IMR-90 (cell line): Measurements from ENCODE around the gene ROR2. TPM values are rescaled to one million over a fixed set of nuclear protein-coding genes. Genes with fewer than 3 reads are reported as not detected.

ENCODE experiments used
- ATAC-seq: fragments of 200-7000 bp; cut with Tn5 transposase; 2 replicates; pipeline ENCODE4 v1.9.1; 2020; ENCODE audit warnings: low read depth, mild to moderate bottlenecking, moderate library complexity
- BruUV-seq: library from RNA; stranded (reverse); fragments of 400-500 nt; replicated peaks from 2 replicates; lab custom pipeline; 2021; lab: Mats Ljungman, UMichigan
- CTCF ChIA-PET: fragments of 300-600 bp; formaldehyde crosslinking; extraction: SDS; loops from one replicate; lab custom pipeline; 2021; ENCODE audit warnings: antibody characterized with exemption; lab: Yijun Ruan, JAX
- POLR2A ChIA-PET: fragments of 300-600 bp; sonication (Branson Sonifier 250); formaldehyde crosslinking; loops from one replicate; lab custom pipeline; 2022; ENCODE audit warnings: antibody characterized with exemption; ENCODE audit not compliant: unreplicated experiment; lab: Charles Lee
- DNase-seq: peaks from one replicate; pipeline ENCODE4 v3.0.0; 2013
- H2AFZ ChIP-seq: replicated peaks from 2 replicates; pipeline ENCODE3; 2013; ENCODE audit warnings: low read length, mild to moderate bottlenecking; ENCODE audit not compliant: poor library complexity
- H2AK5ac ChIP-seq: 2 replicates; pipeline ENCODE4 v1.6.1; 2013; ENCODE audit warnings: low read depth, low read length, inconsistent platforms
- H2AK9ac ChIP-seq: replicated peaks from 2 replicates; pipeline ENCODE3; 2013; ENCODE audit warnings: mild to moderate bottlenecking, low read depth, low read length, moderate library complexity; ENCODE audit not compliant: poor library complexity
- H2BK120ac ChIP-seq: 2 replicates; pipeline ENCODE4 v1.6.1; 2013; ENCODE audit warnings: low read depth, low read length, inconsistent platforms
- H2BK15ac ChIP-seq: 3 replicates; pipeline ENCODE4 v1.6.1; 2013; ENCODE audit warnings: low read depth, low read length, inconsistent platforms
- H2BK20ac ChIP-seq: 2 replicates; pipeline ENCODE4 v1.6.1; 2013; ENCODE audit warnings: low read depth, mild to moderate bottlenecking, inconsistent platforms, low read length, moderate library complexity
- H2BK5ac ChIP-seq: 2 replicates; pipeline ENCODE4 v1.6.1; 2013; ENCODE audit warnings: mild to moderate bottlenecking, low read depth, low read length, inconsistent platforms; ENCODE audit not compliant: poor library complexity, severe bottlenecking
- H3K14ac ChIP-seq: replicated peaks from 2 replicates; pipeline ENCODE4 v1.6.1; 2013; ENCODE audit warnings: low read depth, low read length, inconsistent platforms
- H3K18ac ChIP-seq: 2 replicates; pipeline ENCODE4 v1.6.1; 2013; ENCODE audit warnings: low read depth, low read length, control low read depth
- H3K23ac ChIP-seq: 2 replicates; pipeline ENCODE4 v1.6.1; 2013; ENCODE audit warnings: low read depth, low read length, inconsistent platforms
- H3K27ac ChIP-seq: 2 replicates; pipeline ENCODE4 v1.5.1; 2013; ENCODE audit warnings: mild to moderate bottlenecking, control low read depth, low read length; ENCODE audit not compliant: insufficient read depth
- H3K27me3 ChIP-seq: 2 replicates; pipeline ENCODE4 v1.6.1; 2013; ENCODE audit warnings: low read length; ENCODE audit not compliant: control insufficient read depth, insufficient read depth
- H3K36me3 ChIP-seq: 2 replicates; pipeline ENCODE4 v1.6.1; 2013; ENCODE audit warnings: low read length, mixed read lengths; ENCODE audit not compliant: control insufficient read depth, insufficient read depth
- H3K4ac ChIP-seq: 2 replicates; pipeline ENCODE4 v1.6.1; 2013; ENCODE audit warnings: low read depth, low read length, inconsistent platforms
- H3K4me1 ChIP-seq: 2 replicates; pipeline ENCODE4 v1.6.1; 2013; ENCODE audit warnings: low read length, mixed read lengths; ENCODE audit not compliant: control insufficient read depth, insufficient read depth
- H3K4me2 ChIP-seq: 2 replicates; pipeline ENCODE4 v1.6.1; 2013; ENCODE audit warnings: low read depth, mild to moderate bottlenecking, control low read depth, low read length, moderate library complexity
- H3K4me3 ChIP-seq: 2 replicates; pipeline ENCODE4 v1.5.1; 2013; ENCODE audit warnings: low read depth, mild to moderate bottlenecking, control low read depth, low read length, moderate library complexity; ENCODE audit not compliant: insufficient read depth
- H3K56ac ChIP-seq: 2 replicates; pipeline ENCODE4 v1.6.1; 2013; ENCODE audit warnings: low read length, inconsistent platforms; ENCODE audit not compliant: insufficient read depth; ENCODE audit errors: extremely low read depth
- H3K79me1 ChIP-seq, 2 experiments: 2 replicates each; pipeline ENCODE4 v1.6.1; 2013; ENCODE audit warnings: low read length in 2 of 2, inconsistent platforms in 1 of 2, low read depth in 1 of 2
- H3K9ac ChIP-seq: 2 replicates; pipeline ENCODE4 v1.6.1; 2013; ENCODE audit warnings: low read depth, low read length, control low read depth
- H3K9me1 ChIP-seq: 2 replicates; pipeline ENCODE4 v1.6.1; 2013; ENCODE audit warnings: low read length, inconsistent platforms; ENCODE audit not compliant: insufficient read depth
- H3K9me3 ChIP-seq: 2 replicates; pipeline ENCODE4 v1.6.1; 2013; ENCODE audit warnings: low read length; ENCODE audit not compliant: control insufficient read depth, insufficient read depth
- H4K20me1 ChIP-seq: 2 replicates; pipeline ENCODE4 v1.6.1; 2013; ENCODE audit warnings: low read length, inconsistent platforms; ENCODE audit not compliant: insufficient read depth
- H4K5ac ChIP-seq: 2 replicates; pipeline ENCODE4 v1.6.1; 2013; ENCODE audit warnings: mild to moderate bottlenecking, low read depth, low read length, control low read depth
- H4K8ac ChIP-seq, 2 experiments: 2 replicates each; pipeline ENCODE4 v1.6.1; 2013; ENCODE audit warnings: low read depth in 2 of 2, low read length in 2 of 2, control low read depth in 1 of 2, inconsistent platforms in 1 of 2
- H4K91ac ChIP-seq: 2 replicates; pipeline ENCODE4 v1.6.1; 2013; ENCODE audit warnings: low read depth, low read length, inconsistent platforms; ENCODE audit not compliant: insufficient read depth
- BHLHE40 ChIP-seq: fragments of 150-350 bp; IDR thresholded peaks from 2 replicates; pipeline ENCODE4 v1.6.1; 2016; ENCODE audit warnings: mild to moderate bottlenecking, low read depth, low read length
- CHD1 ChIP-seq: IDR thresholded peaks from 2 replicates; pipeline ENCODE4 v1.6.1; 2012; ENCODE audit warnings: low read depth, low read length, improper control_type of control experiment
- FOS ChIP-seq: fragments of 150-350 bp; IDR thresholded peaks from 2 replicates; pipeline ENCODE4 v1.6.1; 2016; ENCODE audit warnings: low read depth, low read length
- MAFK ChIP-seq: IDR thresholded peaks from 2 replicates; pipeline ENCODE4 v1.6.1; 2012; ENCODE audit warnings: low read depth, low read length, improper control_type of control experiment
- MAZ ChIP-seq: IDR thresholded peaks from 2 replicates; pipeline ENCODE4 v1.6.1; 2012; ENCODE audit warnings: low read depth, mild to moderate bottlenecking, low read length, improper control_type of control experiment, moderate library complexity, borderline replicate concordance
- NFE2L2 ChIP-seq: fragments of 150-350 bp; IDR thresholded peaks from 2 replicates; pipeline ENCODE4 v1.6.1; 2016; ENCODE audit warnings: low read depth, mild to moderate bottlenecking, low read length
- POLR2A ChIP-seq: IDR thresholded peaks from 2 replicates; pipeline ENCODE4 v1.6.1; 2012; ENCODE audit warnings: mild to moderate bottlenecking, low read depth, low read length
- RAD21 ChIP-seq: IDR thresholded peaks from 2 replicates; pipeline ENCODE4 v1.6.1; 2012; ENCODE audit warnings: low read length, improper control_type of control experiment
- RFX5 ChIP-seq: IDR thresholded peaks from 2 replicates; pipeline ENCODE4 v1.8.0; 2012; ENCODE audit warnings: low read depth, mild to moderate bottlenecking, low read length, moderate library complexity
- SMC3 ChIP-seq: fragments of 150-350 bp; IDR thresholded peaks from 2 replicates; pipeline ENCODE4 v1.6.1; 2016; ENCODE audit warnings: low read depth, mild to moderate bottlenecking, antibody characterized with exemption, low read length, moderate library complexity
- WGBS, 2 experiments: methylation state at CpG; one replicate each; pipeline versions ENCODE4 v1.1.5 to v1.1.7; 2013; ENCODE audit warnings: missing lambda C conversion rate in 2 of 2; ENCODE audit not compliant: insufficient read length in 1 of 2; ENCODE audit errors: extremely low coverage in 2 of 2; 5-methylcytosine and 5-hydroxymethylcytosine counted together
- dilution Hi-C: fragments of 300-500 bp; cut with HindIII; formaldehyde crosslinking; loops from one replicate; pipeline ENCODE4 v1.14.3; 2018; ENCODE audit warnings: low sequenced_read_pairs; ENCODE audit not compliant: unreplicated experiment
- in situ Hi-C: fragments of 300-500 bp; cut with MboI; formaldehyde crosslinking; loops from 3 replicates; pipeline ENCODE4 v1.14.3; 2019; ENCODE audit warnings: low sequenced_read_pairs, inconsistent platforms, mixed read lengths
- intact Hi-C: fragments of 100-400 bp; cut with micrococcal nuclease; formaldehyde crosslinking; loops from 2 replicates; pipeline ENCODE4 v1.10.0; 2022
- polyA plus RNA-seq, 3 experiments: library from polyadenylated mRNA; depleted of rRNA; stranded (reverse); fragments of >200 nt; gene quantifications; 2 replicates each; pipeline ENCODE4 v1.2.3, GENCODE V29; 2012; ENCODE audit warnings: low replicate concordance in 1 of 3
- total RNA-seq: library from RNA; depleted of rRNA; stranded (reverse); fragments of >200 nt; gene quantifications from 2 replicates; pipeline ENCODE4 v1.2.3, GENCODE V29; 2012
- TF ChIP-seq, protein P1 (sequence below): fragments of 150-350 bp; IDR thresholded peaks from 2 replicates; pipeline ENCODE4 v1.6.1; 2016; ENCODE audit warnings: low read depth, mild to moderate bottlenecking, low read length, moderate library complexity, borderline replicate concordance
- TF ChIP-seq, protein P2 (sequence below): conservative IDR thresholded peaks from 2 replicates; pipeline ENCODE4 v1.5.1; 2012; ENCODE audit warnings: mild to moderate bottlenecking, low read depth, low read length, improper control_type of control experiment
- TF ChIP-seq, protein P3 (sequence below): fragments of 150-350 bp; IDR thresholded peaks from 2 replicates; pipeline ENCODE4 v1.6.1; 2017; ENCODE audit warnings: mild to moderate bottlenecking, antibody characterized with exemption, low read length, low read depth

ROR2 gene
- total and polyA plus RNA-seq, 2 of the 4 experiments (the other 2 are of a cell fraction), result 2.3 to 4.8 TPM

DNA sequence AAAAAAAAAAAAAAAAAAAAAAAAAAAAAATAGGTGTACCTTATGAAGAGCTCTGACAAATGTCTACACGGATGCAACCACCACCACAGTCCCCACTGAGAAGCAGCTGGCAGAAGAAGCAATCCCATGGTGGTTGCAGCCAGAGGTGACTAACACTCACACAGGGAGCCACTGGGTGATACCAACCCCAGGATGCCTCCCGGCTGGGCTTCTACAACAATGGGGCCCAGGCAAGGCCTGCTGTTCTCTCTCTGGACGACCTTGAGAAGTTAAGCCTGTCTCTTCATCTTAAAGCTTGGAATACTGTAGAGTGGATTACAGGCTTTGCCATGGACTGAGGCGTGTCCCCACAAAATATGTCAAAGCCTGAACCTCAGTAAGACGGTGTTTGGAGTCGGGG is 104.1 kb downstream of the ROR2 start:
- H2BK120ac ChIP-seq, result no peak overlapping the region
- ChIA-PET POLR2A (no interaction called here), CTCF (no interaction called here)
- H3K14ac ChIP-seq, result no peak overlapping the region
- no peak overlapping the region for H4K91ac ChIP-seq
- DNase-seq (no peak), ATAC-seq (no peak)
- TF ChIP-seq MAFK (no peak), RAD21 (no peak), NFE2L2 (no peak), POLR2A (no peak), FOS (no peak), RFX5 (no peak), CHD1 (no peak), SMC3 (no peak), BHLHE40 (no peak), MAZ (no peak)
- TF ChIP-seq, protein P1, sequence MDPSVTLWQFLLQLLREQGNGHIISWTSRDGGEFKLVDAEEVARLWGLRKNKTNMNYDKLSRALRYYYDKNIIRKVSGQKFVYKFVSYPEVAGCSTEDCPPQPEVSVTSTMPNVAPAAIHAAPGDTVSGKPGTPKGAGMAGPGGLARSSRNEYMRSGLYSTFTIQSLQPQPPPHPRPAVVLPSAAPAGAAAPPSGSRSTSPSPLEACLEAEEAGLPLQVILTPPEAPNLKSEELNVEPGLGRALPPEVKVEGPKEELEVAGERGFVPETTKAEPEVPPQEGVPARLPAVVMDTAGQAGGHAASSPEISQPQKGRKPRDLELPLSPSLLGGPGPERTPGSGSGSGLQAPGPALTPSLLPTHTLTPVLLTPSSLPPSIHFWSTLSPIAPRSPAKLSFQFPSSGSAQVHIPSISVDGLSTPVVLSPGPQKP, result no peak
- TF ChIP-seq, protein P2, sequence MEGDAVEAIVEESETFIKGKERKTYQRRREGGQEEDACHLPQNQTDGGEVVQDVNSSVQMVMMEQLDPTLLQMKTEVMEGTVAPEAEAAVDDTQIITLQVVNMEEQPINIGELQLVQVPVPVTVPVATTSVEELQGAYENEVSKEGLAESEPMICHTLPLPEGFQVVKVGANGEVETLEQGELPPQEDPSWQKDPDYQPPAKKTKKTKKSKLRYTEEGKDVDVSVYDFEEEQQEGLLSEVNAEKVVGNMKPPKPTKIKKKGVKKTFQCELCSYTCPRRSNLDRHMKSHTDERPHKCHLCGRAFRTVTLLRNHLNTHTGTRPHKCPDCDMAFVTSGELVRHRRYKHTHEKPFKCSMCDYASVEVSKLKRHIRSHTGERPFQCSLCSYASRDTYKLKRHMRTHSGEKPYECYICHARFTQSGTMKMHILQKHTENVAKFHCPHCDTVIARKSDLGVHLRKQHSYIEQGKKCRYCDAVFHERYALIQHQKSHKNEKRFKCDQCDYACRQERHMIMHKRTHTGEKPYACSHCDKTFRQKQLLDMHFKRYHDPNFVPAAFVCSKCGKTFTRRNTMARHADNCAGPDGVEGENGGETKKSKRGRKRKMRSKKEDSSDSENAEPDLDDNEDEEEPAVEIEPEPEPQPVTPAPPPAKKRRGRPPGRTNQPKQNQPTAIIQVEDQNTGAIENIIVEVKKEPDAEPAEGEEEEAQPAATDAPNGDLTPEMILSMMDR, result no peak
- TF ChIP-seq, protein P3, sequence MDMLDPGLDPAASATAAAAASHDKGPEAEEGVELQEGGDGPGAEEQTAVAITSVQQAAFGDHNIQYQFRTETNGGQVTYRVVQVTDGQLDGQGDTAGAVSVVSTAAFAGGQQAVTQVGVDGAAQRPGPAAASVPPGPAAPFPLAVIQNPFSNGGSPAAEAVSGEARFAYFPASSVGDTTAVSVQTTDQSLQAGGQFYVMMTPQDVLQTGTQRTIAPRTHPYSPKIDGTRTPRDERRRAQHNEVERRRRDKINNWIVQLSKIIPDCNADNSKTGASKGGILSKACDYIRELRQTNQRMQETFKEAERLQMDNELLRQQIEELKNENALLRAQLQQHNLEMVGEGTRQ, result no peak
- in situ Hi-C loops (no loop called here), dilution Hi-C loops (no loop called here), intact Hi-C loops (no loop called here)
- no peaks in the 10 kb centered on the region for H3K9me3 ChIP-seq
- H3K4me2 ChIP-seq, result no peak overlapping the region
- no peak overlapping the region for H3K4ac ChIP-seq
- H3K27ac ChIP-seq, result no peak overlapping the region
- no peak overlapping the region for H3K23ac ChIP-seq
- H2AK5ac ChIP-seq, result no peak overlapping the region; the same call in 1 of the 2 replicates
- no CpG with 5 or more reads among the region's 6 CpGs for WGBS, 2 experiments
- no peak overlapping the region for H2AK9ac ChIP-seq
- no peak overlapping the region for H2BK5ac ChIP-seq
- BruUV-seq, result no TSS peak
- no peak overlapping the region for H2AFZ ChIP-seq
- H3K27me3 ChIP-seq, result no peaks in the 10 kb centered on the region; the same call in 1 of the 2 replicates
- no peak overlapping the region for H3K18ac ChIP-seq
- H3K9me1 ChIP-seq, result no peaks in the 10 kb centered on the region
- H4K5ac ChIP-seq, result no peak overlapping the region
- H3K4me1 ChIP-seq, result peaks cover 16% of the 10 kb centered on the region; the same call in 1 of the 2 replicates
- peaks cover 2% of the 10 kb centered on the region; the same call in 1 of the 2 replicates for H3K36me3 ChIP-seq
- H2BK15ac ChIP-seq, result no peak overlapping the region
- no peak overlapping the region for H3K56ac ChIP-seq
- H4K8ac ChIP-seq, result no peak overlapping the region
- no peak overlapping the region for H3K4me3 ChIP-seq
- H3K79me1 ChIP-seq, result no peaks in the 10 kb centered on the region
- H2BK20ac ChIP-seq, result no peak overlapping the region
- 0 out of 2 replicates have a peak, but pooled peaks cover 5% of the 10 kb centered on the region for H4K20me1 ChIP-seq
- no peak overlapping the region for H3K9ac ChIP-seq
